Muscle of arm (tissue), 12 donors: ENCODE results near the gene LSM2. TPM values are rescaled to one million over a fixed set of nuclear protein-coding genes. Genes with fewer than 3 reads are reported as not detected.
A peak's percentile ranks its signal among the peaks of the same experiment; 100 is the strongest.
"Not testable (repeated sequence)": the region's sequence is repeated elsewhere in the genome, so short reads cannot be mapped to it uniquely, and the experiment has no call there.

ENCODE experiments used
- DNase-seq: peaks from one replicate; pipeline ENCODE4 v3.0.0-alpha.2; 2013
- polyA plus RNA-seq, 12 donors: library from polyadenylated mRNA; unstranded; fragments of 120-200 nt; gene quantifications; one replicate each; pipeline ENCODE4 v1.2.1, GENCODE V29; 2013; ENCODE audit not compliant: insufficient read length in 12 of 12

Gene LSM2
- polyA plus RNA-seq, 12 donors: 47.5 to 67.9 (median 58.6) TPM; not detected in 1

GRCh38 chr6:31831350-31832215 is 24.8 kb upstream of the LSM2 start:
- no peak for DNase-seq

GRCh38 chr6:31830886-31831335 is 24.1 kb upstream of the LSM2 start:
- no peak for DNase-seq

DNA sequence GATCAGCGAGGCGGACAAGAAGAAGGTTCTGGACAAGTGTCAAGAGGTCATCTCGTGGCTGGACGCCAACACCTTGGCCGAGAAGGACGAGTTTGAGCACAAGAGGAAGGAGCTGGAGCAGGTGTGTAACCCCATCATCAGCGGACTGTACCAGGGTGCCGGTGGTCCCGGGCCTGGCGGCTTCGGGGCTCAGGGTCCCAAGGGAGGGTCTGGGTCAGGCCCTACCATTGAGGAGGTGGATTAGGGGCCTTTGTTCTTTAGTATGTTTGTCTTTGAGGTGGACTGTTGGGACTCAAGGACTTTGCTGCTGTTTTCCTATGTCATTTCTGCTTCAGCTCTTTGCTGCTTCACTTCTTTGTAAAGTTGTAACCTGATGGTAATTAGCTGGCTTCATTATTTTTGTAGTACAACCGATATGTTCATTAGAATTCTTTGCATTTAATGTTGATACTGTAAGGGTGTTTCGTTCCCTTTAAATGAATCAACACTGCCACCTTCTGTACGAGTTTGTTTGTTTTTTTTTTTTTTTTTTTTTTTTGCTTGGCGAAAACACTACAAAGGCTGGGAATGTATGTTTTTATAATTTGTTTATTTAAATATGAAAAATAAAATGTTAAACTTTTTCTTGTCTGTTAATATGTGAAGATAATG is 23.0 kb upstream of the LSM2 start:
- peak; percentile 60 for DNase-seq

DNA sequence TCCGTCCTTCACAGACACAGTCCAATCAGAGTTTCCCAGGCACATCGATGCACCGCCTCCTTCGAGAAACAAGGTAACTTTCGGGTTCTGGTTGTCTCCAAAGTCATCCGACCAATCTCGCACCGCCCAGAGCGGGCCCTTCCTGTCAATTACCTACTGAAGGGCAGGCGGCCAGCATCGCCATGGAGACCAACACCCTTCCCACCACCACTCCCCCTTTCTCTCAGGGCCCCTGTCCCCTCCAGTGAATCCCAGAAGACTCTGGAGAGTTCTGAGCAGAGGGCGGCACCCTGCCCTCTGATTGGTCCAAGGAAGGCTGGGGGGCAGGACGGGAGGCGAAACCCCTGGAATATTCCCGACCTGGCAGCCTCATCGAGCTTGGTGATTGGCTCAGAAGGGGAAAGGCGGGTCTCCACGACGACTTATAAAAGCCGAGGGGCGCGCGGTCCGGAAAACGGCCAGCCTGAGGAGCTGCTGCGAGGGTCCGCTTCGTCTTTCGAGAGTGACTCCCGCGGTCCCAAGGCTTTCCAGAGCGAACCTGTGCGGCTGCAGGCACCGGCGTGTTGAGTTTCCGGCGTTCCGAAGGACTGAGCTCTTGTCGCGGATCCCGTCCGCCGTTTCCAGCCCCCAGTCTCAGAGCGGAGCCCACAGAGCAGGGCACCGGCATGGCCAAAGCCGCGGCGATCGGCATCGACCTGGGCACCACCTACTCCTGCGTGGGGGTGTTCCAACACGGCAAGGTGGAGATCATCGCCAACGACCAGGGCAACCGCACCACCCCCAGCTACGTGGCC is 20.7 kb upstream of the LSM2 start, which contains the start of gene HSPA1B:
HSPA1B (plus strand) TSS at position 453 of the 794 bp plus-strand sequence; CDS start at position 666, 213 bp downstream.
- DNase-seq: peak; percentile 99

GRCh38 chr6:31826793-31827285 is 20.1 kb upstream of the LSM2 start:
- DNase-seq: peak; percentile 93

GRCh38 chr6:31825553-31825952 is 18.8 kb upstream of the LSM2 start:
- no peak for DNase-seq

- not testable (repeated sequence) for DNase-seq
Measured at GRCh38 chr6:31823592-31824196, 16.9 kb upstream of the LSM2 start.

- peak; percentile 73 for DNase-seq
Measured at GRCh38 chr6:31822036-31822821, 15.5 kb upstream of the LSM2 start.

DNA sequence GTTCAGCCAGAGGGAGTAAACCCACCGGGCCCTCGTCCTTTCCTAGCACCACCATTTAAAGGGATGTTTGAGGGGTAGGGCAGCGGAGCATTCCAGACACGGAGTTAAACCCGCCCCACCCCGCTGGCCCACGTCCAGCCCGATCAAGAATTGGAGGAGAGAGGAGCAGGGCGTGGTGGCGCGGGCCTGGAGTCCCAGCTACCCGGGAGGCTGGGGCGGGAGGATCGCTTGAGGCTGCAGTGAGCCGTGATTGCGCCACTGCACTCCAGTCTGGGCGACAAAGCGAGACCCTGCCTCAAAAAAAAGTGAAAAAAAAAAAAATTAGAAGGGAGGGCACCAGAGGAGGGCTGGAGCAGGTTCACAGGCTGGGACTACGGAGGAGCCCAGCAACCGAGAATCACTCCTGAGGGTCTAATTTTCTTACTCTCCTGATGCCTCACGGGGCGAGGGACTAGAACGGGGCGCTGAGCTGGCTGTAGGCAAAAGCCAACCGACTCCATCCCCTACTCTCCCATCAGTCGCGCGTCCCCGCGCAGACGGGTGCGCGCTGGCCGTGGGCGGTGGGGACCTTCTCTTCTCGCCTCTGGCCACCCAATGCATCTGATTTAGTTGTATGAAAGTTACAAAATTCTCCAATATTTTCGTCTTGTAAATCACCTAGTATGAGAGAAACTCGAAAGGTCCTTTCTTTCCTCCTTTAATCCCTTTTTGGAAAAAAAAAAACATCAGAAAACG is 14.7 kb upstream of the LSM2 start:
- DNase-seq: peak; percentile 68

- DNase-seq: not testable (repeated sequence)
Measured at GRCh38 chr6:31820399-31820798, 13.6 kb upstream of the LSM2 start.

DNA sequence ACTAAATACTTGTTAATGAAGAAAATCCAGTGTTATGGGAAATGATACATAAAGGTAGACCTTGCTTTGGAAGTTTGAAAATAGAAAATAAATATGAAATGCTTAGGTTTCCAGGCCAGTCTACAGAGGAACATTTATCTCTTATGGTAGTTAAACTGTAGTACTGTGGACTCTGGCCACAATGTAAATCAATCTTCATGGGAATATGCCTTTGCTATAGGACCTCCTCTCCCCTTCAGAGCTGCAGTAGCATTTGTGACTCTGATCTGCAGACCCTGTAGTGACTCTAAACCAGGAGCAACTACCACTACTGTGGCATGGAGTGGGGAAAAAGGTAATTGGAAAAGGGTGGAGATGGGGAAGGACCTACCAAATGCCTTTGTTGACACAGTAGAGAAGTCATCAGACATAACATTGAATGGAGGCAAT is 13.1 kb upstream of the LSM2 start:
- DNase-seq: no peak

- DNase-seq: not testable (repeated sequence)
Measured at GRCh38 chr6:31817929-31818511, 11.3 kb upstream of the LSM2 start.

- DNase-seq: not testable (repeated sequence)
Measured at GRCh38 chr6:31817133-31817928, 10.6 kb upstream of the LSM2 start.

- DNase-seq: peak; percentile 98
Measured at GRCh38 chr6:31815025-31815838, 8.5 kb upstream of the LSM2 start, which contains the start of the genes HSPA1A and HSPA1L. Gene HSPA1A (plus strand): TSS chr6:31815543. CDS start chr6:31815757, 214 bp downstream. Gene HSPA1L (minus strand): TSS chr6:31815283. CDS start chr6:31811972, 3,311 bp downstream.

DNA sequence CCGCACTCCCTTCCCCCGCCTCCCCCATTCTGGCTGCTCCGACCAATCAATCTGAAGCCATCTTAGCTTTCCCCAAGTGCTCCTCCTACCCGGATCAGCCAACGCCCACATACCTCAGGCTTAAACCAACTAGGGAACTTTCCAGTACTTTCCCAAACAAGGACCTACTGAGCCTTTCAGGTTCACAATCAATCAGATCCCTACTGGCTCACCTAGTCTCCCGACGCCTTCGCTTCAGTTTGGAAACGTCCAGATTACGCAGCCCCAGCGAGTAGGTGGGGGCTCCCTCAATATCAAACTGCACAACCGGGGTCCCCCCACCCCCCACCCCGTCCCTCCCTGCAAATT is 7.9 kb upstream of the LSM2 start:
- peak; percentile 98 for DNase-seq

GRCh38 chr6:31813465-31813849 is 6.7 kb upstream of the LSM2 start:
- DNase-seq: no peak

GRCh38 chr6:31811645-31812044 is 4.9 kb upstream of the LSM2 start:
- no peak for DNase-seq
